GM19023 (cell line): Measurements from ENCODE around the gene AK9.

Source experiments
- ATAC-seq: cut with Tn5 transposase; IDR thresholded peaks from one replicate; pipeline ENCODE4 v1.9.1; 2021; ENCODE audit warnings: mild to moderate bottlenecking, moderate library complexity; ENCODE audit not compliant: unreplicated experiment

AK9 gene

GRCh38 chr6:109448615-109449014 lies 242.4 kb downstream of the AK9 start:
- ATAC-seq, result no peak

GRCh38 chr6:109447878-109448555 lies 243.0 kb downstream of the AK9 start:
- ATAC-seq, result no peak

GRCh38 chr6:109447087-109447486 lies 243.9 kb downstream of the AK9 start:
- ATAC-seq, result no peak

GRCh38 chr6:109446541-109446940 lies 244.5 kb downstream of the AK9 start:
- ATAC-seq, result no peak

- ATAC-seq, result no peak
Measured at GRCh38 chr6:109446072-109446471, 244.9 kb downstream of the AK9 start.

GRCh38 chr6:109445382-109445781 lies 245.6 kb downstream of the AK9 start:
- ATAC-seq, result no peak

- ATAC-seq, result no peak
Measured at GRCh38 chr6:109443425-109443950, 247.5 kb downstream of the AK9 start.
